Breast epithelium (tissue), 3 donors: Measurements from ENCODE around the gene DEDD2.

ENCODE experiments used
- POLR2A ChIP-seq: fragments of 450-650 bp; IDR thresholded peaks from one replicate; pipeline ENCODE4 v1.6.1; 2016; ENCODE audit warnings: antibody characterized with exemption, mild to moderate bottlenecking, moderate library complexity
- POLR2AphosphoS5 ChIP-seq, 3 donors: sonication (generic); formaldehyde crosslinking; IDR thresholded peaks; one replicate each; pipeline ENCODE4 v1.6.1; 2017; ENCODE audit warnings: antibody characterized with exemption in 3 of 3

DNA sequence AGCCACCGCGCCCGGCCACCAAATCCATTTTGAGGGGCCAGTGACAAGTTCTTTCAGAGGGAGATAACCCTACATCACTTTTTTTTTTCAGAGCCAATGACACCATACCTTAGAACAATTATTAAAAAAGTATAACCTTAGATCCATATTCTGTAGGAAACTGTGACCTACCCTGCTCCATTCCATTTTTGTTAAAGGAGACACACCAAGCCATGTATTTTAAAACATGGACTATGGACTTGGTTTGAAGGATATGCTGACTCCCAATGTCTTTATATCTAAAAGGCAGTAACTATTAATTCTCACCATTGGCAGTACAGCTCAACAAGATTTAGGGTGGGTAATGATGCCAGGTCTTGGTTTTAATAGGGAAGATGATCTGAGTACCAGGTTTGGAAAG, 23.8 kb upstream of the DEDD2 start:
- TF ChIP-seq POLR2AphosphoS5 (IDR thresholded peaks at IDR 0.05): no peak
- TF ChIP-seq POLR2A: no peak
